C4-2B (cell line): Measurements from ENCODE around the gene GATA5.

Experiments used
- ZFX ChIP-seq: fragments of 450-650 bp; IDR thresholded peaks from 2 replicates; pipeline ENCODE4 v1.6.1; 2017
- TF ChIP-seq, protein P1 (sequence below): fragments of 450-650 bp; conservative IDR thresholded peaks from 2 replicates; pipeline ENCODE4 v1.5.1; 2017; ENCODE audit warnings: mild to moderate bottlenecking

DNA sequence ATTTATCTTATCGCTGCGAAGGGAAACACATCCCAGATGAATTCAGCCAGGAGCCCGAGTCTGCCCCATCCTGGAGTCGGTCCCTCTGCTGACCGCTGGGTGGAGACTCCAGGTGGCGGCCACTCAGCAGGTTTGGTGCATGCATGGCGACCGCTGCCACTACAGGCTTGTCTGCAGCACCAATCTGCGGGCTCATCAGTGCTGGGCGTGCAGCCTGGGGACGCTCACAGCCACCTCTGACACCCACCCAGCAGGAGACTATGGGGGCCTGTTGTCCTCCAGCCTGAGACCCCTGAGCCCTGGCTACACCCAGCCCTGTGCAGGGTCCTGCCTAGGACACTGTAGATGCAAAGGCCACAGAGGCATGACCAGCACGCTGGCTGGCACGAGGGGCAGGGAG is 40.5 kb upstream of the GATA5 start:
- TF ChIP-seq, protein P1, sequence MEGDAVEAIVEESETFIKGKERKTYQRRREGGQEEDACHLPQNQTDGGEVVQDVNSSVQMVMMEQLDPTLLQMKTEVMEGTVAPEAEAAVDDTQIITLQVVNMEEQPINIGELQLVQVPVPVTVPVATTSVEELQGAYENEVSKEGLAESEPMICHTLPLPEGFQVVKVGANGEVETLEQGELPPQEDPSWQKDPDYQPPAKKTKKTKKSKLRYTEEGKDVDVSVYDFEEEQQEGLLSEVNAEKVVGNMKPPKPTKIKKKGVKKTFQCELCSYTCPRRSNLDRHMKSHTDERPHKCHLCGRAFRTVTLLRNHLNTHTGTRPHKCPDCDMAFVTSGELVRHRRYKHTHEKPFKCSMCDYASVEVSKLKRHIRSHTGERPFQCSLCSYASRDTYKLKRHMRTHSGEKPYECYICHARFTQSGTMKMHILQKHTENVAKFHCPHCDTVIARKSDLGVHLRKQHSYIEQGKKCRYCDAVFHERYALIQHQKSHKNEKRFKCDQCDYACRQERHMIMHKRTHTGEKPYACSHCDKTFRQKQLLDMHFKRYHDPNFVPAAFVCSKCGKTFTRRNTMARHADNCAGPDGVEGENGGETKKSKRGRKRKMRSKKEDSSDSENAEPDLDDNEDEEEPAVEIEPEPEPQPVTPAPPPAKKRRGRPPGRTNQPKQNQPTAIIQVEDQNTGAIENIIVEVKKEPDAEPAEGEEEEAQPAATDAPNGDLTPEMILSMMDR = peak; percentile 87
- TF ChIP-seq ZFX = no peak
